NCI-H1436 treated with DMSO at 0.1 percent for 48 hours (cell line): Measurements from ENCODE around the gene CLC.
"Not testable (repeated sequence)": the region's sequence is repeated elsewhere in the genome, so short reads cannot be mapped to it uniquely, and the experiment has no call there.

Source experiments
- DNase-seq: peaks from one replicate; lab custom pipeline; 2025; lab: John Stamatoyannopoulos, UW

The CLC gene

GRCh38 chr19:39729594-39729993 lies 8.2 kb downstream of the CLC start:
- DNase-seq, result no peak

DNA sequence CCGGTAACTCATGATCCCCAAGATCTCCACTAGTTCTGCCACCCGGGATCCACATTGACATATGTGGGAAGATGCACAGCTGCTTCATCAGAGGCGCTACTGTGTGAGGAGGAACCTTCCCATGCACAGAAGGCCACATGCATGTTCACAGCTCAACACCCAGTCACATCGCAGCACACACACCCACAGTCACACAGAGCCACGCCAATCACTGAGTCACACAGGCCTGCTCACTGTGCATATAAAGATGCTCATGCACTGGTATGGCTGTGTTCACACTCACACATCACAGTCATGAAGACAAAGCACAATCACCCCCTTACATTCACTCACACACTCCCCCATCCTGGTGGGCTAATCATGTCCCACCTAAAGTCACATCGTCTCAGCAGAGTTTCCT lies 9.8 kb downstream of the CLC start:
- no peak for DNase-seq

- no peak for DNase-seq
Measured at GRCh38 chr19:39727070-39727800, 10.6 kb downstream of the CLC start.

DNA sequence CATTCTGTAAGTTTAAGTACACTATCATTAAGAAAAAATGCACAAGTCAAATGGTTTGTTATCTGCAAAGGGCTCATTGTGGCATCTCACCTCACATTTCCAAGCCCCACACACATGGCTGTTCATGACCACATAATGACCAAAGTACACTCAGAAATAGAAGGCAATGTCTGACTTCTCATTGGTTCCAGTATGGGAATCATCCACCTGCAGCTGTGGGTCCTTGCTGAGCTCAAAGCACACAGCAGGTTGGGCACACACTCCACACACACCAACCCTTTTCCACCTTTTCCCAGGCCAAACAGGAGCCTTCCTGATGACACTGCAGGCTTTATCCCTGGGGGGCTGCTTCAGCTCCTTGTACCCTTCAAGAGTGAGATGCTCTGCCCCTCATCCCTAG lies 11.8 kb downstream of the CLC start:
- no peak for DNase-seq

DNA sequence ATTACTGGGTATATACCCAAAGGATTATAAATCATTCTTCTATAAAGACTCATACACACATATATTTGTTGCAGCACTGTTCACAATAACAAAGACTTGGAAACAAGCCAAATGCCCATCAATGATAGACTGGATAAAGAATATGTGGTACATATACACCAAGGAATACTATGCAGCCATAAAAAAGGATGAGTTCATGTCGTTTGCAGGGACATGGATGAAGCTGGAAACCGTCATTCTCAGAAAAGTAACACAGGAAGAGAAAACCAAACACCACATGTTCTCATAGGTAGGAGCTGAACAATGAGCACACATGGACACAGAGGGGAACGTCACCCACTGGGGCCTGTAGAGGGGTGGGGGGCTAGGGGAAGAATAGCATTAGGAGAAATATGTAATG lies 17.7 kb downstream of the CLC start:
- DNase-seq, result not testable (repeated sequence)

GRCh38 chr19:39710333-39710890 lies 27.4 kb downstream of the CLC start:
- no peak for DNase-seq

- no peak for DNase-seq
Measured at GRCh38 chr19:39709026-39709872, 28.6 kb downstream of the CLC start.

DNA sequence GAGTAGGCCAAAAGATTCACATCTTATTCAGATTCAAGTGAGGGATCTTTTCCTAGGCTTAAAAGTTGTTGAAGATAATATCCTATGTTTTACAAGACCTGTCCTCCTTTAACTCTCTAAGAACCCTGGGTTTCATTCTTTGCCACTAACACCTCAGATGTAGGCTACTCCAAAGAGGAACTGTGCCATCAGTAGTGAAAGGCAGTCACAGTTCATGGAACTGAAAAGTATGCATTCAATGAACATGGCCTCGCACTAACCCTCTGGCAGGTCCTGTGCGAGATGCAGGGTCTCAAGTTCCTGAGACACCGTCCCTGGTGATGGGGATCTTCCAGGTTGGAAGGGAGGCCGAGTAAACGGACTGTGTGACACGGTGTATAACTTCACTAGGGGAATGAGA lies 29.2 kb downstream of the CLC start:
- no peak for DNase-seq

- no peak for DNase-seq
Measured at GRCh38 chr19:39705578-39706188, 32.1 kb downstream of the CLC start.

DNA sequence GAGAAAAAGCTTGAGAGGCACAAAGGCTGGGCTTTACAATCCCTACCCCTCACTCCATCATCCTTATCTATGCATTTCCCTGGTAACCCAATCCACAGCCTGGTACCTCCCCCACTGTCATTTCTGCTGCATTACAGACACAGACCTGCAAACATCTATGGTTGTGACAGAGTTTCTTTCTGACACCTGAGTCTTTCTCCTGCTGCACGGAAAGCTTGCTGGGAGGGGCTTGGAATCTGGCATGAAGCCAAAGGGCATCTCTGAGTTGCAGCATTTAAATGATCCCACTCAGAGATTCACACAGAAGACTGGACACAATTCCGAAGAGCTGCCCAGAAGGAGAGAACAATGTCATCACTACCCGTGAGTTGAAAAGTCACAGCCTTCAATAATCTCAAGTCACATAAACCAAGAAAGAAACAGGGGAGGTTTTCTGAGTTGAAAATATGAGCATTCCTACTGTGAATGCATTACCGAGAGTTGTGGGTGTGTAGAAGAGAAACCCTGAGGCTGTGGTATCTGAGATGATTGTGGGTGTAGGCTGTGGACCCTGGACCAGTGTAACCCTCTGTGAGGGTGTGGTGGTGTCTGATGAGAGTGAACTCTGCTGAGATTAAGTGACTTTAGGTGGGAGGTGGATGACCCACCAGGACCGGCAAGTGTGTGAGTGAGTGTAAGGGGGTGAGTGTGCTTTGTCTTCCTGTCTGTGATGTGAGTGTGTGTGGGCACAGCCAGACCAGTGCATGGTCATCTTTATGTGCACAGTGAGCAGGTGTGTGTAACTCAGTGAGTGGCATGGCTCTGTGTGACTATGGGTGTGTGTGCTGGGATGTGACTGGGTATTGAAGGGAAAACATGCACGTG lies 33.4 kb downstream of the CLC start, which contains the start of gene LGALS14:
Gene LGALS14 (plus strand): TSS at position 301 of the 864 bp plus-strand sequence. CDS start 48 bp downstream, at position 349.
- DNase-seq, result no peak

GRCh38 chr19:39701291-39701690 lies 36.5 kb downstream of the CLC start:
- DNase-seq, result no peak

- no peak for DNase-seq
Measured at GRCh38 chr19:39698535-39698934, 39.3 kb downstream of the CLC start.

- no peak for DNase-seq
Measured at GRCh38 chr19:39696387-39696786, 41.4 kb downstream of the CLC start.

GRCh38 chr19:39695759-39696158 lies 42.1 kb downstream of the CLC start:
- DNase-seq, result no peak

DNA sequence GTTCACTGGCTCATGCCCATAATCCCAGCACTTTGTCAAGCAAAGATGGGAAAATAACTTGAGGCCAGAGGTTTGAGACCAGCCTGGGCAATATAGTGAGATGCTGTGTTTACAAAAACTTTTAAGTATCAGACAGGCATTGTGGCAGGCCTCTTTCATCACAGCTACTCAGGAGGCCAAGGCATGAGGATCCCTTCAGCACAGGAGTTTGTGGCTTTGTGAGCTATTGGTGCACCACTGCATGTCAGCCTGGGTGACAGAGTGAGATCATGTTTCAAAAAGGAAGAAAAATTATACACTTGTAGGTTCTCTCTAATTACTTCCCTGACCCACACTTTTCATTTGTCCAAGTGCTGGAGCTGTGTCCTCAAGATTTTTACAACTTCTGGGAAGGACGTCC lies 45.0 kb downstream of the CLC start:
- no peak for DNase-seq

DNA sequence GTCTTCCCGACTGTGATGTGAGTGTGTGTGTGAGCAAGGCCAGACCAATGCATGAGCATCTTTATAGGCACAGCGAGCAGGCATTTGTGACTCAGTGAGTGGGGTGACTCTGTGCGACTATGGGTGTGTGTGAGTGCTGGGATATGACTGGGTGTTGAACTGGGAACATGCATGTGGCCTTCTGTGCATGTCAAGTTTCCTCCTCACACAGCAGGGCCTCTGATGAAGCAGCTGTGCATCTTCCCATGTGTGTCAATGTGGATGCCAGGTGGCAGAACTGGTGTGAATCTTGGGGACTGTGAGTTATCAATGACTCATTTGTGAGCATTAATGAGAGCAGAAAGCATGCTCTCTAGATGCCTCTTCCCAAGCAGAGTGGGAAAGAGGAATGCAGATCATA lies 45.7 kb downstream of the CLC start:
- DNase-seq, result no peak

DNA sequence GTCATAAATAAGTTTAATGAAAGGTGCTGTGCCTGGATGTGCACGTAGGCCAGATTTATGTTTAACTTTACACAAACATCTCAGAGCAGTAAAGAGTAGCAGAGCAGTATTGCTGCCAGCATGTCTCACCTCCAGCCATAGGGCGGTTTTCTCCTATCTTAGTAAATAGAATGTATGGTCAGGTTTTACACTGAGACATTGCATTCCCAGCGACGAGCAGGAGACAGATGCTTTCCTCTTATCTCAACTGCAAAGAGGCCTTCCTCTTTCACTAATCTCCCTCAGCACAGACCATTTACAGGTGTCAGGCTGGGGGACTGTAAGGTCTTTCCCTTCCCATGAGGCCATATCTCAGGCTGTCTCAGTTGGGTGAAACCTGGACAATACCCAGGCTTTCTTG lies 49.2 kb downstream of the CLC start:
- DNase-seq, result not testable (repeated sequence)

DNA sequence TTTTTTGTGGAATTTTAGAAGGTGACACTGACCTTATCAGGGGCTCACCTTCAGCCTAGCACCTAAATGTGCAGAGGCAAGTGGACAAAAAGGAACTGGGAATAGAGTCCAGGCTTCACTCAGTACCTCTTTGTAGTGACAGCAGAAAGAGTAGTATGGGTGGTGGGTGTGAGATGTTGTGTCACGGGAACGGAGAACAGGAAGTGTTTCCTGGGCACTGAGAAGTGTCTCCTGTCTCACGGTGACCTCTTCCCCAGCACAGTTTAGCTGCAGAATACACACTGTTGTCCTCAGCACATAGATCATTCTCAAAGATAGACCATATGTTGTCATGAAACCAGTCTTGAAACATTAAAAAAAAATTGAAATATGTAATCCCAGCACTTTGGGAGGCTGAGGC lies 51.1 kb downstream of the CLC start:
- DNase-seq, result no peak

DNA sequence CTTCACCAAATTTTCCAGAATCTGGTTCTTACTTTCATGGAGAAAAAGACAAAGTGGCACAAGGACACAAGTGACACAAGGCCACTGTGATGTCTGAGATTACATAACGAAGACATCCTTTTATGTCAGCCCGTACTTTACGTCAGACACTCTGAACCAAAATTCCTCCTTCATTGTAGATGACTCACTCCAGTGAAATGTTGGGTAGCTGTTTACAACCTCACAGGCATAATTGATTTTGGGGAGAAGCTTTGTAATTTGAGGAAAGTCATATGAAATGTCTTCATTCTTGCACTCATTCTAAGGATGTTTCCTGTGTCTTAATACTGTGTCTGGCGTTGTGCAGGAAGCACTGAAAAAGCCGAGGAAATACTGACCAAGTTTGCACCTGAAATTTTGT lies 53.6 kb downstream of the CLC start:
- no peak for DNase-seq

- DNase-seq, result no peak
Measured at GRCh38 chr19:39681416-39681815, 56.4 kb downstream of the CLC start.
